GM19025 (cell line): ENCODE measurements around the gene TTC39A.

Source experiments
- ATAC-seq: cut with Tn5 transposase; IDR thresholded peaks from one replicate; pipeline ENCODE4 v1.9.1; 2021; ENCODE audit warnings: mild to moderate bottlenecking, low read depth, moderate library complexity; ENCODE audit not compliant: unreplicated experiment

Gene TTC39A

DNA sequence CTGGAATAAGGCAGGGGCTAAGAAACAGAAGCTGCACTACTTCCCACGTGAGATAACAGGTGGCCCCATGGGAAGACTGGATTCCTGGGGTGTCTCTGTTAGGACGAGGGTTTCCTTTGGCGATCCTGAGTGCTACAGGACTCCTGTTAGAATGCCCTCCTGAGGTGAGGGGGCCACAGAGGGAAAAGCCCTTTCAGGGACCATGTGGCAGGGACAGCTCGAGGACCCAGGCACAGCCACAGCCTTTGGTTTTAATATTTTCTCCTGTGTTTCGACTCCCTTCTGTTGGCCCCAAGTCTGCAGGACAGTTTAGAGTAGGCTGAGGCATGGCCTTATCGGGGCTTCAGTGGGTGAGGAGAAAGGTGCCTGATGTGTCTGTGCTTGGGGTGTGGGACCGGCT, 12.6 kb downstream of the TTC39A start:
- no peak for ATAC-seq

GRCh38 chr1:51316846-51317120, 13.6 kb downstream of the TTC39A start:
- ATAC-seq, result no peak

GRCh38 chr1:51316113-51316845, 14.1 kb downstream of the TTC39A start:
- no peak for ATAC-seq

DNA sequence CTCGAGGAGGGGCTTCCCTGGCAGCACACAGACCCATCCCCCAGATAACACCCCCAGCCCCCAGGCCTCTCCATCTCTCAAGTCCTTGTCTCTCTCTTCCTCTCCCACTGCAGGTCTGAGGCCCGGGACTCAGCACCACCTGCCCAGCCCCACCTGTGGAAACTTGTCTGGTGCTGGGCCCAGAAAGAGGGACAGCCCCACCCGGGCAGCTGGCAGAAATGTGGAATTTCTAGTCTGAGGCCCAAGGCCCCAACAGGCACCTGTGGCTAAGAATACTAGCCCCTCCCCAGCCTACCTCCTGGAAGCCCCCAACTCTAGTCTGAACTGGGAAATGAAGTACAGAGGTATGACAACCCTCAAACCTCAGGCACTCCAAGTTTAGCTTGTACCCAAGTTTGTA, 15.4 kb downstream of the TTC39A start:
- no peak for ATAC-seq

DNA sequence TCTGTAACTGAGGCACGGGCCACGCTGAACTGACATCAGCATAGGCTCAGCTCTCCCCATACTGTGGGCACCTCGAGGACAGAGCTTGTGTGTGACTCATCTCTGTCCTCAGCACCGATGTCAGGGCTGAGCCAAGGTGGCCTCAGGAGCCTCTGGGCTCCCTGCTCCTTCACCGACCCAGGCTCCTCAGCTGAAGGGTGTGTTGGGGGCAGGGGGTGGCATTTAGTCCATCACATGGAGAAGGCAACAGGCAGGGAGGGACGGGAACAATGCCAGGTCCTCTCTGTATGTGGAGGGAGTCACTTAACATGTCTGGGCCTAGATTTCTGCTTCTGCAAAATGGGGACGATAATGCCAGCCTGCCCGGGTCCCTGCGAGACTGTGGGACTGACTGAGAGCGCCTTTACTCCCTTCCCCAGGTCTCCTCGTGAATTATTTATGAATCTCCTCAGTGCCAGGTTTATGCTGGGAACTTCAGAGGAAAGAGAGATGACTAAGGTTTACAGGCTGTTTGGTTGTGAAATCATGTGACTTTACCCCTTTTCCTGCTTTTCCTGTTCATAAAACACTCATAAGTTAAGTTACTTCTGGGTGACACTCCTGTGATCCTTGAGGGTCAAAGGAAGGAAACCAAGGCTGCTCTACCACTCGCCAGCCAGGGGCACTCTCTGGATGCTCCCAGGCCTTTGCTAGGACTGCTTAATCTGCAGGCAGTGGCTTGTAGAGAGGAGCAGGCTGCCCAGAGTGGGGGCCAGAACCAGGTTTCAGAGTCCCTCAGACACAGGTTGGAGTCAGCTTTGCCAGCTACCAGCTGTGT, 16.2 kb downstream of the TTC39A start:
- ATAC-seq, result no peak

DNA sequence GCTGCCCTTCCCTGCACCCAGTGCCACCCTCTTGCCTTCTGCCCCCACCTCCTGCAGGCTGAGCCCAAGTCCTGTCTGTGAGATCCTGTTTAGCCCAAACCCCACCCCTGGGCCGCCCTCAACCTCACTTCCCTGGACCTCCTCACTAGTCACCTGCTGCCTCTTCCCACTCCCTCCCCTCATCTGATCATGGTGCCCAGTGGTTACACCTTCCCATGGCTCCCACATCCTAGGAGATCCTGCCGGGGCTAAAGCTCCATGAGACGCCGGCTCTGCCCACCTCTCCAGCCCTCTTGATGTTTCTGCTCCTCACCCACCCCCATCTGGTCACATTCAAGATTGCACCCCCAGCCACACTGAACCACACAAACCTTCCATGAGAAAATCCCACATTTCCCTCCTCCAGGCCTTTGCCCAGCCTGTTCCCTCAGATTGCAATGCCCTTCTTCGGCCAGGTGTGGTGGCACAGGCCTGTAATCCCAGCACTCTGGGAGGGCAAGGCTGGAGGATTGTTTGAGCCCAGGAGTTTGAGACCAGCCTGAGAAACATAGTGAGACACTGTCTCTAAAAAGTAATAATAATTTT, 17.0 kb downstream of the TTC39A start:
- ATAC-seq, result no peak

- ATAC-seq, result no peak
Measured at GRCh38 chr1:51312718-51313117, 17.6 kb downstream of the TTC39A start.

- no peak for ATAC-seq
Measured at GRCh38 chr1:51311826-51312225, 18.5 kb downstream of the TTC39A start.

DNA sequence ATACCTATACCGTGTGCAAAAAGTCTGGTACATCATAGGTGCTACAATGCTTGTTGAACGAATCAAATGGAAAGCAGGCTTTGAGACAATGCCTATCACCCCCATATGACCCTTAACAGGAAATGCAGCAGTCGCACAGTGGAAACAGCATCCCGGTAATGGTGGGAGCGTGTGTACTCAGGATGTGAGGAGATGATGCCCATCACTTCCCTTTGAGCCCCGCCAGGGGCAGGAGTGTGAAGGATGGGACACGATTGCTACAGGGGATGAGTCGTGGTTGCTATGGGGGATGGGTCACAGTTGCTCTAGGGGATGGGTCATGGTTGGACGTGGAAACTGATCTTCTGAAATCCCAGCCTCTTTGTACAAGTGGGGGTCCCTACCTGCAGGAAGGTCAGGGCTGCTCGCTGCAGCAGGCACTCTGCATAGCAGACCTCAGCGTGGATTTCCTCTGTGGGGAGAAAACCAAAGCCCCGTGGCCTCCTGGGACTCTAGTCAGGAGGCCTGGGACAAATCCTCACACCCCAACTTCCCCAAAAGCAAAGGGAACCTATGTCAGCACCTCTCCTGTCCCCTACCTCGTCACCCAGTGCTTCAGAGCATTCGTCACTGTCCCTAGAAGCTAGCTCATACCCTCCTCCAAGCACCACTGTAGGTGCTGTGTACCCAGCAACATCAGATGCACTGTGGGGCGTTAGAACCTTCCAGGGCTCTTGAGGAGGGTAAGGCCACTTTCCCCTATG, 19.3 kb downstream of the TTC39A start:
- ATAC-seq, result no peak

DNA sequence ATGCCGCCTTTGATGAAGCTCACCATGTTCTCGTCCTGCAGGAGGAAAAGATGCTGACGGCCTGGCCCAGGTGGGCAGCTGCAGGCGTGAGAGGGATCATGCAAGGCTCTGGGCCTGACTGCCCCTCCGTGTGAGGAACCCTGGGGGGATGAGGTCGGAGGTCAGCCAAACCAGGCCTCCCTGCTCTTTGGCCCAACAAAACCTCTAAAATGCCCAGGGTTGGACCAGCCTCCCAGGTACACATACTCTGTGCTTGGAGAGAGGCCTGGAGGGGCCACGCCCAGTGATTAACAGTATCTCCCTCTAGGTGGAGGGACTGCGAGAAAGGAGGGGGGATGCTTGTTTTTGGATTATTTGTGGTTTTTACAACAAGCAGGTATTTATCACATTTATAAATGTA, 21.1 kb downstream of the TTC39A start:
- no peak for ATAC-seq

- no peak for ATAC-seq
Measured at GRCh38 chr1:51308636-51309035, 21.7 kb downstream of the TTC39A start.

GRCh38 chr1:51306950-51307349, 23.4 kb downstream of the TTC39A start:
- ATAC-seq, result no peak

GRCh38 chr1:51305371-51305823, 25.0 kb downstream of the TTC39A start:
- ATAC-seq, result no peak

DNA sequence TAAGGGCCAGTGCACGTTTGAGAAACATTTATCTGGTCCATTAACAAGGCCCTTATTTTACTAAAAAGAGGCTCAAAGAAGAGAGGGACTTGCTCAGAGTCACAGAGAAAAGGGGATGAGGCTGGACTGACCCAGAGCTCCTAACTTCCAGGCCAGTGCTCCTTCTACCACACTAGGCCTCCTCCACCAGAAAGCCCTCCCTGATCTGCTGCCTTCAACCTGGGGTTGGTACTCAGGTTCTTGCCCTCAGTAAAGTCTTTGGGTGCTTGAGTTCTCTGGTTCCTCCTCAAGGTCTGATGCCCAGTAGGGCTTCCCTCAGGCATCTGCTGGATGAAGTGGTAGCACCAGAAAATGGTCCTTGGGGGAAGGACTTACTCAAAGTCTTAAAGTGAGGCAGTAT, 26.0 kb downstream of the TTC39A start:
- ATAC-seq, result no peak

GRCh38 chr1:51303751-51304251, 26.6 kb downstream of the TTC39A start:
- ATAC-seq, result no peak

GRCh38 chr1:51303315-51303714, 27.0 kb downstream of the TTC39A start:
- ATAC-seq, result no peak

DNA sequence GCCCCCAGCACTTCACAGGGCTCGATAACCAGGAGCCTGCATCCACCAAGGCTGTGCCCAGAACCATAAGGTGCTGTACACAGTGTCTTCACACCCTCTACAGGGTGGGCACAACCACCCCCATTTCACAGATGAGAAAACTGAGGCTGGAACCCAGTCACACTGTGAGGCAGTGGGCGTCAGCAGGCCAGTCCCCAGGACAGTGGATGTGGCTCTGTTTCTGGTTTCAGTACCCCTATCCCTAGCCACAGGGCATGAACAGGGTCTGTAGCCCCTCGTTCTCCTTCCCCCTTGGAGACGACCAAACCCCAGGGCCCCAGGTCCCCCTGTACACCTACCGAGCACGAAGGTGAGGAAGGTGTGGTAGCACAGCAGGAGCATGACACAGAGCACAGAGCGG, 27.6 kb downstream of the TTC39A start:
- ATAC-seq, result no peak

DNA sequence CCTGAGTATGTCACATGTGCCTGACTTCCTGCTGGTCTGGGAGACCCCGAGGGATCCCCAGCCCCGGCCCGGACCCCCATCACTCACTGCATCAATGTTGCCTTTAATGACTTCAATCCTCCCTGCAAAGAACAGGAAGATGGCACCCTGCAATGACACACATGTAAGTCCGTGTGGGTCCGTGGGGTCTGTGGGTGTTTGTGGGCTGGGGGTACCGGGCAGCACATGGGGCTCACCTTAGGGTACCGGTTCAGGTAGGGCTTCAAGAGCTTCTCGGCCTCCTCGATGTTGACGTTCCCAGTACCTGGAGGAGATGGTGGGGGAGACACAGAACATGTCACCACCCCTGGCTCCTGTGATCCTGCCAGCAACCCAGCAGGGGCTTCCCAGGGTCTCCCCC, 28.1 kb downstream of the TTC39A start:
- ATAC-seq, result no peak

GRCh38 chr1:51301844-51302162, 28.6 kb downstream of the TTC39A start:
- no peak for ATAC-seq

GRCh38 chr1:51301152-51301843, 29.1 kb downstream of the TTC39A start:
- ATAC-seq, result no peak
